Naive thymus-derived CD8-positive, alpha-beta T cell (primary cell): ENCODE results near the gene TNNT3. TPM values are rescaled to one million over a fixed set of nuclear protein-coding genes. Genes with fewer than 3 reads are reported as not detected.

Experiments
- ATAC-seq, 2 donors: fragments of 150-1000 bp; cut with Tn5 transposase in 1 of 2; sonication (Bioruptor Pico), chemical (Tn5 transposase) in 1 of 2; 1 replicate in 1 of 2; 2 replicates in 1 of 2; pipeline ENCODE4 v1.10.0; 2021; ENCODE audit warnings: mild to moderate bottlenecking in 2 of 2, moderate library complexity in 2 of 2
- POLR2A ChIA-PET: fragments of 350-600 bp; sonication (Branson Sonifier 250); formaldehyde crosslinking; loops from one replicate; lab custom pipeline; 2021; ENCODE audit warnings: antibody characterized with exemption; lab: Charles Lee
- DNase-seq, 10 donors: peaks; one replicate each; pipeline versions ENCODE4 v3.0.0 to v3.0.0-alpha.2; 2020 to 2022
- H3K27ac Mint-ChIP-seq, 10 donors: one replicate each; pipeline ENCODE4 v1.8.0; 2020 to 2022; ENCODE audit warnings: mild to moderate bottlenecking in 10 of 10, mixed read lengths in 10 of 10, moderate library complexity in 4 of 10, inconsistent platforms in 1 of 10
- H3K27me3 Mint-ChIP-seq, 5 donors: one replicate each; pipeline ENCODE4 v1.8.0; 2021 to 2022; ENCODE audit warnings: mixed read lengths in 5 of 5
- H3K36me3 Mint-ChIP-seq, 3 donors: one replicate each; pipeline ENCODE4 v1.8.0; 2020 to 2022; ENCODE audit warnings: mixed read lengths in 3 of 3, mild to moderate bottlenecking in 2 of 3, inconsistent platforms in 1 of 3
- H3K4me1 Mint-ChIP-seq, 4 donors: one replicate each; pipeline ENCODE4 v1.8.0; 2021 to 2022; ENCODE audit warnings: mixed read lengths in 4 of 4
- H3K4me3 Mint-ChIP-seq, 10 donors: one replicate each; pipeline ENCODE4 v1.8.0; 2020 to 2022; ENCODE audit warnings: mild to moderate bottlenecking in 10 of 10, mixed read lengths in 10 of 10, moderate library complexity in 6 of 10, inconsistent platforms in 1 of 10
- H3K9me3 Mint-ChIP-seq, 9 donors: one replicate each; pipeline ENCODE4 v1.8.0; 2020 to 2022; ENCODE audit warnings: mixed read lengths in 9 of 9, mild to moderate bottlenecking in 3 of 9, inconsistent platforms in 1 of 9, moderate library complexity in 1 of 9
- microRNA-seq: library from miRNA; unstranded; fragments of <30 nt; microRNA quantifications from one replicate; pipeline ENCODE4 v1.2.0, GENCODE V29; 2022; ENCODE audit warnings: borderline microRNAs expressed
- polyA plus RNA-seq, 3 donors: library from polyadenylated mRNA; unstranded; fragments of 300-500 nt; fragmentation: Illumina TruSeq; gene quantifications; one replicate each; pipeline ENCODE4 v1.2.3, GENCODE V29; 2021
- total RNA-seq, 8 experiments: library from RNA in 2 of 8; stranded (reverse) in 2 of 8; gene quantifications; one replicate each; pipeline ENCODE4 v1.2.3 and lab custom pipeline; 2021 to 2026

The TNNT3 gene
- total and polyA plus RNA-seq, 5 experiments from 2014 or later, result 0.39 to 29.7 (median 28.0) TPM; not detected in 2

GRCh38 chr11:1982873-1983600 lies 63.5 kb downstream of the TNNT3 start:
- no peak overlapping the region for H3K27ac Mint-ChIP-seq
- no peaks in the 10 kb centered on the region for H3K4me1 Mint-ChIP-seq
- H3K4me3 Mint-ChIP-seq, result no peak overlapping the region
- DNase-seq (no peak), ATAC-seq (no peak)
- POLR2A ChIA-PET, result no interaction called here
- no peaks in the 10 kb centered on the region for H3K36me3 Mint-ChIP-seq
- no peaks in the 10 kb centered on the region for H3K27me3 Mint-ChIP-seq
- H3K9me3 Mint-ChIP-seq, result no peaks in the 10 kb centered on the region

GRCh38 chr11:1983601-1983961 lies 64.1 kb downstream of the TNNT3 start:
- no peaks in the 10 kb centered on the region for H3K4me1 Mint-ChIP-seq
- no peaks in the 10 kb centered on the region for H3K27me3 Mint-ChIP-seq
- ATAC-seq (no peak), DNase-seq (no peak)
- H3K27ac Mint-ChIP-seq, result no peak overlapping the region
- POLR2A ChIA-PET, result no interaction called here
- H3K9me3 Mint-ChIP-seq, result no peaks in the 10 kb centered on the region
- no peaks in the 10 kb centered on the region for H3K36me3 Mint-ChIP-seq
- H3K4me3 Mint-ChIP-seq, result no peak overlapping the region

GRCh38 chr11:1987024-1987423 lies 67.5 kb downstream of the TNNT3 start:
- no peak overlapping the region for H3K4me3 Mint-ChIP-seq

GRCh38 chr11:1988174-1988573 lies 68.7 kb downstream of the TNNT3 start:
- no peak for ATAC-seq
- POLR2A ChIA-PET, result no interaction called here
- DNase-seq, result no peak
- Mint-ChIP-seq H3K27me3 (no peaks in the 10 kb centered on the region), H3K4me3 (no peak overlapping the region), H3K4me1 (peaks cover 0 to 2% (median 0%) of the 10 kb centered on the region in 4 donors), H3K27ac (no peak overlapping the region), H3K9me3 (no peaks in the 10 kb centered on the region), H3K36me3 (no peaks in the 10 kb centered on the region)

More at GRCh38 chr11:1987024-1987423, 67.5 kb downstream of the TNNT3 start:
- Mint-ChIP-seq H3K27ac (no peak overlapping the region), H3K27me3 (no peaks in the 10 kb centered on the region), H3K9me3 (no peaks in the 10 kb centered on the region), H3K4me1 (peaks cover 0 to 2% (median 0%) of the 10 kb centered on the region in 4 donors), H3K36me3 (no peaks in the 10 kb centered on the region)
- DNase-seq (no peak), ATAC-seq (no peak)
- POLR2A ChIA-PET, result no interaction called here

Small RNAs within 50 kb of the gene (microRNA-seq; reads per million reads assigned to microRNA genes)
- not detected for gene MIR7847

Other genes starting within 250 kb of the TNNT3 start
- gene KRTAP5-6, start 222.5 kb upstream of the TNNT3 start, total RNA-seq, result not detected
- not detected for gene KRTAP5-6, start 222.5 kb upstream of the TNNT3 start, polyA plus RNA-seq
- gene IFITM10, start 169.1 kb upstream of the TNNT3 start, total RNA-seq, result 1 to 10 TPM; 2.0 to 4.3 TPM
- gene IFITM10, start 169.1 kb upstream of the TNNT3 start, polyA plus RNA-seq, result under 1 TPM in 1 of 3 donors, not detected in 2; 0.16 TPM
- gene CTSD, start 155.8 kb upstream of the TNNT3 start, total RNA-seq, result 100 to 1,000 TPM; 134 to 142 TPM
- 100 to 1,000 TPM; 163 to 203 (median 176) TPM for gene CTSD, start 155.8 kb upstream of the TNNT3 start, polyA plus RNA-seq
- not detected for gene SYT8, start 84.7 kb upstream of the TNNT3 start, total RNA-seq
- gene SYT8, start 84.7 kb upstream of the TNNT3 start, polyA plus RNA-seq, result not detected
- not detected for gene TNNI2, start 80.7 kb upstream of the TNNT3 start, total RNA-seq
- not detected for gene TNNI2, start 80.7 kb upstream of the TNNT3 start, polyA plus RNA-seq
- gene LSP1, start 66.6 kb upstream of the TNNT3 start, total RNA-seq, result 100 to 1,000 TPM; 287 to 295 TPM
- gene LSP1, start 66.6 kb upstream of the TNNT3 start, polyA plus RNA-seq, result 100 to 1,000 TPM; 326 to 438 (median 338) TPM
- gene PRR33, start 27.8 kb upstream of the TNNT3 start, total RNA-seq, result not detected
- under 1 TPM; 0.06 to 0.15 (median 0.08) TPM for gene PRR33, start 27.8 kb upstream of the TNNT3 start, polyA plus RNA-seq
- 10 to 100 TPM; 49.0 to 50.7 TPM for gene MRPL23, start 27.6 kb downstream of the TNNT3 start, total RNA-seq
- 10 to 100 TPM; 22.3 to 48.8 (median 29.3) TPM for gene MRPL23, start 27.6 kb downstream of the TNNT3 start, polyA plus RNA-seq
- gene H19, start 78.1 kb downstream of the TNNT3 start, total RNA-seq, result not detected
- gene H19, start 78.1 kb downstream of the TNNT3 start, polyA plus RNA-seq, result not detected
- not detected for gene IGF2, start 219.7 kb downstream of the TNNT3 start, total RNA-seq
- not detected for gene IGF2, start 219.7 kb downstream of the TNNT3 start, polyA plus RNA-seq
- gene INS, start 241.5 kb downstream of the TNNT3 start, total RNA-seq, result not detected
- not detected for gene INS, start 241.5 kb downstream of the TNNT3 start, polyA plus RNA-seq